ENCODE measurements around the gene KIF2C. TPM values are rescaled to one million over a fixed set of nuclear protein-coding genes. Genes with fewer than 3 reads are reported as not detected.
A peak's percentile ranks its signal among the peaks of the same experiment; 100 is the strongest.

Gene KIF2C
- total and polyA plus RNA-seq, 9 of the 15 experiments (the other 6 are each of a cell fraction or from before 2014, with no cell fraction given), result 84.9 to 226 (median 169) TPM

DNA sequence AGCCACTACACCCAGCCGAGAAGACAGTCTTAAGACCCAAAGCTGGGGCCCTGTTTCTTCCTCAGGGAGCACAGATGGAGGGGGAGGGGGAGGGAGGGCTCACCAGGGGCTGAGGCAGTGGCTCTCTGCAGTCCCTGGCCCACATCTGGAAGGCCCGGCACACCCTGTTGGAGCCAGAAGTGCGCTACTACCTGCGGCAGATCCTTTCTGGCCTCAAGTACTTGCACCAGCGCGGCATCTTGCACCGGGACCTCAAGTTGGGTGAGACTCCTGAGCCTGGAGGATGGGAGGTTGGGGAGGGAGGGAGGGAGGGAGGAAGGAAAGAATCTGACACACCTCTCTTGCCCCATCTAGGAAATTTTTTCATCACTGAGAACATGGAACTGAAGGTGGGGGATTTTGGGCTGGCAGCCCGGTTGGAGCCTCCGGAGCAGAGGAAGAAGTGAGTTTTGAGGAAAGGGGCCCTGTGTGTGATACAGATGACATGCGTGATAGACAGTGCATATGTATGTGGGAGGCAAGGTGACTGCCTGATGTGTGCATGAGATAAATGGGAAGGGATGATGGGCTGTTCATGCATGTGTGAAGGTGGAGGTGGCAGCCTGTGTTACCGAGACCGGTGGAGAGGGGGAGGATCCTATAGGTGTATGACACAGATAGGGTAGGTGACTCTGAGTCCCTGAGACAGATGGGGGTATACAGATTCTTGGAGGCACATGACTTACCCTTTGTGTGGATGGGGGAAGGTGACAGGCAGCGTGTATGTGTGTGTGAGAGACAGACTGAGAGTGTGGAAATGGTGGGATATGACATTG, 62.1 kb downstream of the KIF2C start (continued):
- no peak for TF ChIP-seq MIER1 (IDR thresholded peaks at IDR 0.05; ENCODE audit: low read depth)
- TF ChIP-seq DPF2 (IDR thresholded peaks at IDR 0.05), result peak; percentile 65
- TF ChIP-seq KLF13 (tag; IDR thresholded peaks at IDR 0.05; ENCODE audit: borderline replicate concordance, low read depth), result no peak
- TF ChIP-seq, protein P1, sequence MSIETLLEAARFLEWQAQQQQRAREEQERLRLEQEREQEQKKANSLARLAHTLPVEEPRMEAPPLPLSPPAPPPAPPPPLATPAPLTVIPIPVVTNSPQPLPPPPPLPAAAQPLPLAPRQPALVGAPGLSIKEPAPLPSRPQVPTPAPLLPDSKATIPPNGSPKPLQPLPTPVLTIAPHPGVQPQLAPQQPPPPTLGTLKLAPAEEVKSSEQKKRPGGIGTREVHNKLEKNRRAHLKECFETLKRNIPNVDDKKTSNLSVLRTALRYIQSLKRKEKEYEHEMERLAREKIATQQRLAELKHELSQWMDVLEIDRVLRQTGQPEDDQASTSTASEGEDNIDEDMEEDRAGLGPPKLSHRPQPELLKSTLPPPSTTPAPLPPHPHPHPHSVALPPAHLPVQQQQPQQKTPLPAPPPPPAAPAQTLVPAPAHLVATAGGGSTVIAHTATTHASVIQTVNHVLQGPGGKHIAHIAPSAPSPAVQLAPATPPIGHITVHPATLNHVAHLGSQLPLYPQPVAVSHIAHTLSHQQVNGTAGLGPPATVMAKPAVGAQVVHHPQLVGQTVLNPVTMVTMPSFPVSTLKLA (conservative IDR thresholded peaks at IDR 0.05), result 0 out of 4 replicates have a peak, but pooled peaks have one; percentile 16 to 49
- peak; percentile 84 for TF ChIP-seq ARID1B (IDR thresholded peaks at IDR 0.05)
- TF ChIP-seq, protein P2, sequence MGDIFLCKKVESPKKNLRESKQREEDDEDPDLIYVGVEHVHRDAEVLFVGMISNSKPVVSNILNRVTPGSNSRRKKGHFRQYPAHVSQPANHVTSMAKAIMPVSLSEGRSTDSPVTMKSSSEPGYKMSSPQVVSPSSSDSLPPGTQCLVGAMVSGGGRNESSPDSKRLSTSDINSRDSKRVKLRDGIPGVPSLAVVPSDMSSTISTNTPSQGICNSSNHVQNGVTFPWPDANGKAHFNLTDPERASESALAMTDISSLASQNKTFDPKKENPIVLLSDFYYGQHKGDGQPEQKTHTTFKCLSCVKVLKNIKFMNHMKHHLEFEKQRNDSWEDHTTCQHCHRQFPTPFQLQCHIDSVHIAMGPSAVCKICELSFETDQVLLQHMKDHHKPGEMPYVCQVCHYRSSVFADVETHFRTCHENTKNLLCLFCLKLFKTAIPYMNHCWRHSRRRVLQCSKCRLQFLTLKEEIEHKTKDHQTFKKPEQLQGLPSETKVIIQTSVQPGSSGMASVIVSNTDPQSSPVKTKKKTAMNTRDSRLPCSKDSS (IDR thresholded peaks at IDR 0.05; ENCODE audit: low read depth, partially characterized antibody), result no peak
- TF ChIP-seq ZNF311 (CRISPR knock-in tag; IDR thresholded peaks at IDR 0.05), result no peak
- peak; percentile 47; the same call in 1 of the 2 replicates for TF ChIP-seq TOE1 (IDR thresholded peaks at IDR 0.05; ENCODE audit: borderline replicate concordance)
- TF ChIP-seq TOE1 (CRISPR knock-in tag; IDR thresholded peaks at IDR 0.05; ENCODE audit: borderline replicate concordance, low read depth), result no peak
- TF ChIP-seq CTBP1 (IDR thresholded peaks at IDR 0.05; ENCODE audit: borderline replicate concordance), result peak; percentile 57; the same call in 1 of the 2 replicates
- TF ChIP-seq ZNF444 (CRISPR knock-in tag; IDR thresholded peaks at IDR 0.05), result no peak
- TF ChIP-seq ZNF76 (CRISPR knock-in tag; IDR thresholded peaks at IDR 0.05; ENCODE audit: borderline replicate concordance), result no peak

Measured in K562 (cell line).